ENCODE measurements around the gene CEP295NL. TPM values are rescaled to one million over a fixed set of nuclear protein-coding genes. Genes with fewer than 3 reads are reported as not detected.

Gene CEP295NL
- polyA plus RNA-seq, 3 donors = 0.38 to 0.81 TPM; not detected in 1

DNA sequence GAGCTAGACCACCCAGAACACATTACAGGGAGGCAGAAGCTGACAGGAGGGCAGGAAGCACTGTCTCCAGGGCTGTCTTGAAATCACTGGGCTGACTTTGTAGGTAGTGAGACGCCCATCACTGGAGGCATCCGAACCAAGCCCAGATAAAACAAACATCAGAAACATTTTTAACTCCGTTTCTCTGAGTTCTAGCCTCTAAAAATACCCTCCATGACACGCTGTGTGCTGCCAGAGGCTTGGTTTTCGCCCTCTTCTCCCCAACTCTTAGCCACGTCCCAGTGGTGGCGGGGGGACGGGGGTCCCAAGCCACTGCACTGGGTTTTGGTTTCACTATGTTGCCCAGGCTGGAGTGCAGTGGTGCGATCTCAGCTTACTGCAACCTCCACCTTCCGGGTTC lies 1.2 kb downstream of the CEP295NL start:
- peaks cover 51 to 78% of the 10 kb centered on the region in 2 donors for H3K36me3 Mint-ChIP-seq
- no peak overlapping the region for H2AFZ ChIP-seq (ENCODE audit: insufficient read depth, low read depth, low read length, poor library complexity, severe bottlenecking)
- peaks cover 26% of the 10 kb centered on the region for H3K4me1 Mint-ChIP-seq
- H3K4me1 ChIP-seq (ENCODE audit: control insufficient read depth in 1 of 2, insufficient read depth in 2 of 2, low read length in 2 of 2) = no peaks in the 10 kb centered on the region
- peaks cover 100% of the 10 kb centered on the region for H4K20me1 ChIP-seq (ENCODE audit: insufficient read depth, low read length)
- no peak overlapping the region for H3K4me2 ChIP-seq (replicated peaks; ENCODE audit: extremely low read depth, low read length, poor library complexity, severe bottlenecking)
- H3K4me3 Mint-ChIP-seq = no peak overlapping the region
- peaks cover 0 to 2% (median 0%) of the 10 kb centered on the region in 3 donors for H3K27me3 Mint-ChIP-seq (ENCODE audit: low read depth in 3 of 3)
- no peak for DNase-seq
- H3K9me3 Mint-ChIP-seq = no peaks in the 10 kb centered on the region
- peaks cover 58 to 81% of the 10 kb centered on the region in 2 donors for H3K36me3 ChIP-seq (replicated peaks in 1 of 2; ENCODE audit: control insufficient read depth in 1 of 2, insufficient read depth in 2 of 2, low read length in 2 of 2)
- no peak overlapping the region for H3K4me3 ChIP-seq (replicated peaks in 1 of 3; ENCODE audit: low read depth in 2 of 3, low read length in 3 of 3)
- TF ChIP-seq, protein P1, sequence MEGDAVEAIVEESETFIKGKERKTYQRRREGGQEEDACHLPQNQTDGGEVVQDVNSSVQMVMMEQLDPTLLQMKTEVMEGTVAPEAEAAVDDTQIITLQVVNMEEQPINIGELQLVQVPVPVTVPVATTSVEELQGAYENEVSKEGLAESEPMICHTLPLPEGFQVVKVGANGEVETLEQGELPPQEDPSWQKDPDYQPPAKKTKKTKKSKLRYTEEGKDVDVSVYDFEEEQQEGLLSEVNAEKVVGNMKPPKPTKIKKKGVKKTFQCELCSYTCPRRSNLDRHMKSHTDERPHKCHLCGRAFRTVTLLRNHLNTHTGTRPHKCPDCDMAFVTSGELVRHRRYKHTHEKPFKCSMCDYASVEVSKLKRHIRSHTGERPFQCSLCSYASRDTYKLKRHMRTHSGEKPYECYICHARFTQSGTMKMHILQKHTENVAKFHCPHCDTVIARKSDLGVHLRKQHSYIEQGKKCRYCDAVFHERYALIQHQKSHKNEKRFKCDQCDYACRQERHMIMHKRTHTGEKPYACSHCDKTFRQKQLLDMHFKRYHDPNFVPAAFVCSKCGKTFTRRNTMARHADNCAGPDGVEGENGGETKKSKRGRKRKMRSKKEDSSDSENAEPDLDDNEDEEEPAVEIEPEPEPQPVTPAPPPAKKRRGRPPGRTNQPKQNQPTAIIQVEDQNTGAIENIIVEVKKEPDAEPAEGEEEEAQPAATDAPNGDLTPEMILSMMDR (IDR thresholded peaks at IDR 0.05) = no peak
- peaks cover 100% of the 10 kb centered on the region for H3K79me2 ChIP-seq (ENCODE audit: insufficient read depth, low read length)
- peak overlapping the region in 6 of 7 donors; percentile 47 to 89 (median 73) for H3K27ac Mint-ChIP-seq
- H3K27me3 ChIP-seq (ENCODE audit: control insufficient read depth in 2 of 2, insufficient read depth in 2 of 2, low read length in 2 of 2) = no peaks in the 10 kb centered on the region
- intact Hi-C loops (cut with micrococcal nuclease) = no loop called here
- H3K27ac ChIP-seq (ENCODE audit: low read depth in 1 of 2, low read length in 2 of 2) = peak overlapping the region in 1 of 2 donors; percentile 67
- no peaks in the 10 kb centered on the region for H3K9me3 ChIP-seq (replicated peaks in 1 of 2; ENCODE audit: control insufficient read depth in 1 of 2, insufficient read depth in 1 of 2, low read length in 2 of 2)
- WGBS (ENCODE audit: insufficient coverage) = 95% methylated on average over 8 of the region's 10 CpGs
- no peak overlapping the region for H3K9ac ChIP-seq (ENCODE audit: insufficient read depth, low read length, poor library complexity, severe bottlenecking)

DNA sequence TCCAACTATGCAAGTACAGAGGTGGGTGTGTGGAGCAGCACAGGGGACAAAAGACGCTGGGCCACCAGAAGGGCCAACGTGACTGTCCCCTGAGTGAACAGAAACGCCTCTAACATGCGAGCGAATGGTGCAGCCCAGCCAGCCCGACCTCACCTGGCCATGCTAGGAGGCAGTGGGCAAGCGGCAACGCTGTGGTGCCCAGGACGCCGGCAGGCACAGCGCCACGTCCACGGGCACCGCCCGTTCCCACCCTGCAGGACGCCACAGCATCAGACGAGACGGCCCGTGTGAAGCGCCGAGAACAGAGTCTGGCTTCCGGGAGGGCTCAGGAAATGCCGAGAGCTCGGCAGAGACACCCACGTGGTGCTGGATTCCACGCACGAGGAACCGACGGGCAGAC lies 2.2 kb downstream of the CEP295NL start:
- H2AFZ ChIP-seq (ENCODE audit: insufficient read depth, low read depth, low read length, poor library complexity, severe bottlenecking) = no peak overlapping the region
- H3K4me1 ChIP-seq (ENCODE audit: control insufficient read depth in 1 of 2, insufficient read depth in 2 of 2, low read length in 2 of 2) = no peaks in the 10 kb centered on the region
- peak overlapping the region in 1 of 2 donors; percentile 67 for H3K27ac ChIP-seq (ENCODE audit: low read depth in 1 of 2, low read length in 2 of 2)
- H4K20me1 ChIP-seq (ENCODE audit: insufficient read depth, low read length) = peaks cover 100% of the 10 kb centered on the region
- H3K79me2 ChIP-seq (ENCODE audit: insufficient read depth, low read length) = peaks cover 100% of the 10 kb centered on the region
- DNase-seq = no peak
- Mint-ChIP-seq H3K27ac (peak overlapping the region in 3 of 7 donors; percentile 41 to 81 (median 74)), H3K27me3 (ENCODE audit: low read depth in 3 of 3) (peaks cover 0 to 2% (median 0%) of the 10 kb centered on the region in 3 donors), H3K4me1 (peaks cover 30% of the 10 kb centered on the region), H3K36me3 (peaks cover 51 to 85% of the 10 kb centered on the region in 2 donors), H3K9me3 (no peaks in the 10 kb centered on the region), H3K4me3 (no peak overlapping the region)
- H3K4me3 ChIP-seq (replicated peaks in 1 of 3; ENCODE audit: low read depth in 2 of 3, low read length in 3 of 3) = no peak overlapping the region
- no peak overlapping the region for H3K9ac ChIP-seq (ENCODE audit: insufficient read depth, low read length, poor library complexity, severe bottlenecking)
- TF ChIP-seq, protein P1 (IDR thresholded peaks at IDR 0.05) = no peak
- no peaks in the 10 kb centered on the region for H3K9me3 ChIP-seq (replicated peaks in 1 of 2; ENCODE audit: control insufficient read depth in 1 of 2, insufficient read depth in 1 of 2, low read length in 2 of 2)
- peaks cover 58 to 88% of the 10 kb centered on the region in 2 donors for H3K36me3 ChIP-seq (replicated peaks in 1 of 2; ENCODE audit: control insufficient read depth in 1 of 2, insufficient read depth in 2 of 2, low read length in 2 of 2)
- no peak overlapping the region for H3K4me2 ChIP-seq (replicated peaks; ENCODE audit: extremely low read depth, low read length, poor library complexity, severe bottlenecking)
- WGBS (ENCODE audit: insufficient coverage) = 91% methylated on average over 29 of the region's 29 CpGs
- H3K27me3 ChIP-seq (ENCODE audit: control insufficient read depth in 2 of 2, insufficient read depth in 2 of 2, low read length in 2 of 2) = no peaks in the 10 kb centered on the region
- intact Hi-C loops (cut with micrococcal nuclease) = no loop called here

Measured in CD14-positive monocyte (primary cell).